Erythroblast (primary cell): Measurements from ENCODE around the gene RAB7A.
"Not testable (repeated sequence)": the region's sequence is repeated elsewhere in the genome, so short reads cannot be mapped to it uniquely, and the experiment has no call there.

Experiments
- GATA1 ChIP-seq: IDR thresholded peaks from 2 replicates; pipeline ENCODE4 v1.6.1; 2011; ENCODE audit warnings: low read depth, mild to moderate bottlenecking, control low read depth, low read length, moderate library complexity
- POLR2A ChIP-seq: IDR thresholded peaks from 2 replicates; pipeline ENCODE4 v1.6.1; 2011; ENCODE audit warnings: mild to moderate bottlenecking, low read length

DNA sequence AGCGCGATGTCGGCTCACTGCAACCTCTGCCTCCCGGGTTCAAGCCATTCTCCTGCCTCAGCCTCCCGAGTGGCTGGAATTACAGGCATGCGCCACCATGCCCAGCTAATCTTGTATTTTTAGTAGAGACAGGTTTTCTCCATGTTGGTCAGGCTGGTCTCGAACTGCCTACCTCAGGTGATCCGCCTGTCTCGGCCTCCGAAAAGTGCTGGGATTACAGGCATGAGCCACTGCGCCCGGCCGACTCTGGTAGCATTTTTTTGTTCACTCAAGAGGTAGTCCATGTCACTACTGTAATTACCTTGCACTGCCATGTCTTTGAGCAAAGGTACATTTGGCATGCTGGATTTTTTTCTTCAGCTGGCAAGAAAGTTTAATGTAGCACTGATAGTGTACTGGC, 2.5 kb downstream of the RAB7A start:
- not testable (repeated sequence) for TF ChIP-seq POLR2A, GATA1
